HL-60 (cell line): ENCODE results near the gene MAN2B2.

Experiments
- CTCF ChIP-seq: IDR thresholded peaks from one replicate; pipeline ENCODE4 v1.5.1; 2011; ENCODE audit warnings: low read length, control low read depth, inconsistent platforms; ENCODE audit not compliant: insufficient read depth
- POLR2AphosphoS5 ChIP-seq: IDR thresholded peaks from 2 replicates; pipeline ENCODE4 v1.6.1; 2012; ENCODE audit warnings: low read depth

- TF ChIP-seq POLR2AphosphoS5 (no peak), CTCF (no peak)
These were observed 17.1 kb upstream of the MAN2B2 start for GRCh38 chr4:6557856-6558255.
